Measurements from ENCODE around the gene R3HDM2.
"Not testable (repeated sequence)": the region's sequence is repeated elsewhere in the genome, so short reads cannot be mapped to it uniquely, and the experiment has no call there.

R3HDM2 gene

GRCh38 chr12:57300961-57301584, 129.8 kb downstream of the R3HDM2 start:
- Histone ChIP-seq H3K36me3 (ENCODE audit: insufficient read depth, low read length) (peaks cover 34% of the 10 kb centered on the region), H3K27me3 (ENCODE audit: control insufficient read depth in 1 of 2, insufficient read depth in 2 of 2, low read length in 2 of 2) (no peaks in the 10 kb centered on the region), H3K4me1 (ENCODE audit: insufficient read depth, low read length) (no peaks in the 10 kb centered on the region), H3K4me3 (ENCODE audit: low read depth in 1 of 2, low read length in 2 of 2) (no peak overlapping the region), H3K9me3 (ENCODE audit: low read length) (no peaks in the 10 kb centered on the region), H3K9ac (ENCODE audit: low read length) (no peak overlapping the region), H3K27ac (ENCODE audit: low read depth, low read length) (no peak overlapping the region)

- H3K9me3 ChIP-seq (ENCODE audit: low read length), result no peaks in the 10 kb centered on the region
- no peaks in the 10 kb centered on the region for H3K4me1 ChIP-seq (ENCODE audit: insufficient read depth, low read length)
- H3K9ac ChIP-seq (ENCODE audit: low read length), result no peak overlapping the region
- H3K4me3 ChIP-seq (ENCODE audit: low read depth in 1 of 2, low read length in 2 of 2), result no peak overlapping the region
- H3K36me3 ChIP-seq (ENCODE audit: insufficient read depth, low read length), result peaks cover 45% of the 10 kb centered on the region
- no peak overlapping the region for H3K27ac ChIP-seq (ENCODE audit: low read depth, low read length)
- H3K27me3 ChIP-seq (ENCODE audit: control insufficient read depth in 1 of 2, insufficient read depth in 2 of 2, low read length in 2 of 2), result no peaks in the 10 kb centered on the region
These were observed 131.3 kb downstream of the R3HDM2 start for GRCh38 chr12:57299514-57300016.

- no peaks in the 10 kb centered on the region for H3K9me3 ChIP-seq (ENCODE audit: low read length)
- no peak overlapping the region for H3K4me3 ChIP-seq (ENCODE audit: low read depth in 1 of 2, low read length in 2 of 2)
- peaks cover 71% of the 10 kb centered on the region for H3K36me3 ChIP-seq (ENCODE audit: insufficient read depth, low read length)
- no peak overlapping the region for H3K9ac ChIP-seq (ENCODE audit: low read length)
- H3K27ac ChIP-seq (ENCODE audit: low read depth, low read length), result no peak overlapping the region
- H3K27me3 ChIP-seq (ENCODE audit: control insufficient read depth in 1 of 2, insufficient read depth in 2 of 2, low read length in 2 of 2), result no peaks in the 10 kb centered on the region
- no peaks in the 10 kb centered on the region for H3K4me1 ChIP-seq (ENCODE audit: insufficient read depth, low read length)
These were observed 134.6 kb downstream of the R3HDM2 start for GRCh38 chr12:57296291-57296690.

GRCh38 chr12:57282073-57282472, 148.8 kb downstream of the R3HDM2 start:
- not testable (repeated sequence) for H3K9me3 ChIP-seq (ENCODE audit: low read length); H3K9ac ChIP-seq (ENCODE audit: low read length); H3K4me1 ChIP-seq (ENCODE audit: insufficient read depth, low read length); H3K27ac ChIP-seq (ENCODE audit: low read depth, low read length); H3K4me3 ChIP-seq (ENCODE audit: low read depth in 1 of 2, low read length in 2 of 2); H3K27me3 ChIP-seq (ENCODE audit: control insufficient read depth in 1 of 2, insufficient read depth in 2 of 2, low read length in 2 of 2)
- H3K36me3 ChIP-seq (ENCODE audit: insufficient read depth, low read length), result peaks cover 62% of the 10 kb centered on the region

GRCh38 chr12:57280211-57281062, 150.4 kb downstream of the R3HDM2 start:
- H3K4me1 ChIP-seq (ENCODE audit: insufficient read depth, low read length), result no peaks in the 10 kb centered on the region
- H3K27me3 ChIP-seq (ENCODE audit: control insufficient read depth in 1 of 2, insufficient read depth in 2 of 2, low read length in 2 of 2), result no peaks in the 10 kb centered on the region
- H3K4me3 ChIP-seq (ENCODE audit: low read depth in 1 of 2, low read length in 2 of 2), result no peak overlapping the region
- H3K27ac ChIP-seq (ENCODE audit: low read depth, low read length), result no peak overlapping the region
- peaks cover 66% of the 10 kb centered on the region for H3K36me3 ChIP-seq (ENCODE audit: insufficient read depth, low read length)
- H3K9ac ChIP-seq (ENCODE audit: low read length), result no peak overlapping the region
- no peaks in the 10 kb centered on the region for H3K9me3 ChIP-seq (ENCODE audit: low read length)

- Histone ChIP-seq H3K9ac (ENCODE audit: low read length) (no peak overlapping the region), H3K36me3 (ENCODE audit: insufficient read depth, low read length) (peaks cover 57% of the 10 kb centered on the region), H3K4me3 (ENCODE audit: low read depth in 1 of 2, low read length in 2 of 2) (no peak overlapping the region), H3K27ac (ENCODE audit: low read depth, low read length) (no peak overlapping the region), H3K9me3 (ENCODE audit: low read length) (no peaks in the 10 kb centered on the region), H3K27me3 (ENCODE audit: control insufficient read depth in 1 of 2, insufficient read depth in 2 of 2, low read length in 2 of 2) (no peaks in the 10 kb centered on the region), H3K4me1 (ENCODE audit: insufficient read depth, low read length) (no peaks in the 10 kb centered on the region)
These were observed 152.1 kb downstream of the R3HDM2 start for GRCh38 chr12:57278465-57279381.

GRCh38 chr12:57276935-57277563, 153.8 kb downstream of the R3HDM2 start:
- Histone ChIP-seq H3K4me3 (ENCODE audit: low read depth in 1 of 2, low read length in 2 of 2) (no peak overlapping the region), H3K27ac (ENCODE audit: low read depth, low read length) (no peak overlapping the region), H3K9ac (ENCODE audit: low read length) (no peak overlapping the region), H3K9me3 (ENCODE audit: low read length) (no peaks in the 10 kb centered on the region), H3K36me3 (ENCODE audit: insufficient read depth, low read length) (peaks cover 52% of the 10 kb centered on the region), H3K4me1 (ENCODE audit: insufficient read depth, low read length) (no peaks in the 10 kb centered on the region), H3K27me3 (ENCODE audit: control insufficient read depth in 1 of 2, insufficient read depth in 2 of 2, low read length in 2 of 2) (no peaks in the 10 kb centered on the region)

GRCh38 chr12:57276233-57276632, 154.6 kb downstream of the R3HDM2 start:
- not testable (repeated sequence) for H3K4me1 ChIP-seq (ENCODE audit: insufficient read depth, low read length); H3K4me3 ChIP-seq (ENCODE audit: low read depth in 1 of 2, low read length in 2 of 2); H3K9ac ChIP-seq (ENCODE audit: low read length); H3K9me3 ChIP-seq (ENCODE audit: low read length); H3K27ac ChIP-seq (ENCODE audit: low read depth, low read length); H3K27me3 ChIP-seq (ENCODE audit: control insufficient read depth in 1 of 2, insufficient read depth in 2 of 2, low read length in 2 of 2)
- H3K36me3 ChIP-seq (ENCODE audit: insufficient read depth, low read length), result peaks cover 53% of the 10 kb centered on the region

GRCh38 chr12:57273516-57273915, 157.3 kb downstream of the R3HDM2 start:
- Histone ChIP-seq H3K36me3 (ENCODE audit: insufficient read depth, low read length) (peaks cover 58% of the 10 kb centered on the region), H3K9ac (ENCODE audit: low read length) (no peak overlapping the region)

GRCh38 chr12:57272337-57273151, 158.3 kb downstream of the R3HDM2 start:
- H3K9ac ChIP-seq (ENCODE audit: low read length), result no peak overlapping the region
- H3K4me1 ChIP-seq (ENCODE audit: insufficient read depth, low read length), result no peaks in the 10 kb centered on the region
- H3K36me3 ChIP-seq (ENCODE audit: insufficient read depth, low read length), result peaks cover 59% of the 10 kb centered on the region
- H3K4me3 ChIP-seq (ENCODE audit: low read depth in 1 of 2, low read length in 2 of 2), result no peak overlapping the region
- no peak overlapping the region for H3K27ac ChIP-seq (ENCODE audit: low read depth, low read length)
- H3K9me3 ChIP-seq (ENCODE audit: low read length), result no peaks in the 10 kb centered on the region
- H3K27me3 ChIP-seq (ENCODE audit: control insufficient read depth in 1 of 2, insufficient read depth in 2 of 2, low read length in 2 of 2), result no peaks in the 10 kb centered on the region

More at GRCh38 chr12:57273516-57273915, 157.3 kb downstream of the R3HDM2 start:
- Histone ChIP-seq H3K27me3 (ENCODE audit: control insufficient read depth in 1 of 2, insufficient read depth in 2 of 2, low read length in 2 of 2) (no peaks in the 10 kb centered on the region), H3K4me3 (ENCODE audit: low read depth in 1 of 2, low read length in 2 of 2) (no peak overlapping the region), H3K27ac (ENCODE audit: low read depth, low read length) (no peak overlapping the region), H3K4me1 (ENCODE audit: insufficient read depth, low read length) (no peaks in the 10 kb centered on the region), H3K9me3 (ENCODE audit: low read length) (no peaks in the 10 kb centered on the region)

All from muscle layer of colon (tissue), 2 donors.